HEK293 (cell line): ENCODE results near the gene ABI3BP.

ENCODE experiments used
- CTCF ChIA-PET: fragments of 350-600 bp; formaldehyde crosslinking; extraction: SDS; loops from one replicate; lab custom pipeline; 2021; ENCODE audit warnings: antibody characterized with exemption; lab: Yijun Ruan, JAX
- POLR2A ChIA-PET: fragments of 300-600 bp; formaldehyde crosslinking; extraction: SDS; loops from one replicate; lab custom pipeline; 2020; ENCODE audit warnings: antibody characterized with exemption, inconsistent platforms; lab: Yijun Ruan, JAX
- H3K27ac ChIP-seq: fragments of 200-500 bp; sonication (Bioruptor generic); 2 replicates; pipeline ENCODE4 v1.5.1; 2014; ENCODE audit warnings: low read depth, low read length, control low read depth, inconsistent platforms; ENCODE audit errors: extremely low read depth
- H3K36me3 ChIP-seq, 2 experiments: fragments of 200-500 bp in 1 of 2; sonication (Bioruptor generic) in 1 of 2; 1 replicate in 1 of 2; 2 replicates in 1 of 2; pipeline ENCODE4 v1.5.1; 2014 to 2017; ENCODE audit warnings: inconsistent platforms in 2 of 2, low read length in 2 of 2; ENCODE audit not compliant: control insufficient read depth in 2 of 2, insufficient read depth in 1 of 2
- H3K4me1 ChIP-seq: fragments of 200-500 bp; sonication (Bioruptor generic); 2 replicates; pipeline ENCODE4 v1.5.1; 2014; ENCODE audit warnings: mild to moderate bottlenecking, low read length, inconsistent platforms; ENCODE audit not compliant: control insufficient read depth, insufficient read depth
- H3K4me3 ChIP-seq: 2 replicates; pipeline ENCODE4 v1.5.1; 2011; ENCODE audit warnings: low read depth, mild to moderate bottlenecking, control low read depth, low read length, moderate library complexity
- H3K9me3 ChIP-seq: fragments of 200-500 bp; sonication (Bioruptor generic); 2 replicates; pipeline ENCODE4 v1.5.1; 2014; ENCODE audit warnings: low read depth, low read length, inconsistent platforms; ENCODE audit not compliant: control insufficient read depth, insufficient read depth
- BCL11A ChIP-seq: fragments of 450-650 bp; formaldehyde crosslinking; IDR thresholded peaks from 2 replicates; pipeline ENCODE4 v1.5.1; 2016; ENCODE audit warnings: low read depth, missing biosample characterization, missing genetic modification characterization
- ELK4 ChIP-seq: IDR thresholded peaks from 2 replicates; pipeline ENCODE4 v1.6.1; 2011; ENCODE audit warnings: mild to moderate bottlenecking, low read depth, low read length, borderline replicate concordance
- KLF16 ChIP-seq: fragments of 450-650 bp; formaldehyde crosslinking; IDR thresholded peaks from 2 replicates; pipeline ENCODE4 v1.5.1; 2017; ENCODE audit warnings: missing biosample characterization, missing genetic modification characterization
- KLF7 ChIP-seq: fragments of 450-650 bp; formaldehyde crosslinking; IDR thresholded peaks from 2 replicates; pipeline ENCODE4 v1.5.1; 2016; ENCODE audit warnings: missing biosample characterization, missing genetic modification characterization, borderline replicate concordance
- ZBTB7A ChIP-seq: fragments of 450-650 bp; formaldehyde crosslinking; IDR thresholded peaks from 2 replicates; pipeline ENCODE4 v1.5.1; 2016; ENCODE audit warnings: low read depth, missing biosample characterization, missing genetic modification characterization
- ZNF140 ChIP-seq: fragments of 450-650 bp; formaldehyde crosslinking; IDR thresholded peaks from 2 replicates; pipeline ENCODE4 v1.5.1; 2016; ENCODE audit warnings: missing biosample characterization, missing genetic modification characterization
- ZNF157 ChIP-seq: fragments of 450-650 bp; formaldehyde crosslinking; IDR thresholded peaks from 2 replicates; pipeline ENCODE4 v1.5.1; 2016; ENCODE audit warnings: missing biosample characterization, missing genetic modification characterization
- ZNF175 ChIP-seq: fragments of 450-650 bp; formaldehyde crosslinking; IDR thresholded peaks from 2 replicates; pipeline ENCODE4 v1.5.1; 2016; ENCODE audit warnings: missing biosample characterization, missing genetic modification characterization
- ZNF341 ChIP-seq: fragments of 450-650 bp; formaldehyde crosslinking; IDR thresholded peaks from 2 replicates; pipeline ENCODE4; 2016; ENCODE audit warnings: low read depth, missing biosample characterization, missing genetic modification characterization
- ZNF350 ChIP-seq: fragments of 450-650 bp; formaldehyde crosslinking; IDR thresholded peaks from 2 replicates; pipeline ENCODE4 v1.5.0; 2017; ENCODE audit warnings: missing biosample characterization, mild to moderate bottlenecking, missing genetic modification characterization
- ZNF560 ChIP-seq: fragments of 450-650 bp; formaldehyde crosslinking; IDR thresholded peaks from 2 replicates; pipeline ENCODE4 v1.5.1; 2017; ENCODE audit warnings: missing biosample characterization, missing genetic modification characterization, borderline replicate concordance
- ZNF623 ChIP-seq: fragments of 450-650 bp; formaldehyde crosslinking; IDR thresholded peaks from 2 replicates; pipeline ENCODE4 v1.5.1; 2016; ENCODE audit warnings: missing biosample characterization, missing genetic modification characterization
- ZNF660 ChIP-seq: fragments of 450-650 bp; IDR thresholded peaks from 2 replicates; pipeline ENCODE4 v1.5.1; 2018; ENCODE audit warnings: missing biosample characterization, mild to moderate bottlenecking, missing genetic modification characterization
- ZNF76 ChIP-seq: fragments of 450-650 bp; formaldehyde crosslinking; IDR thresholded peaks from 2 replicates; pipeline ENCODE4; 2016; ENCODE audit warnings: low read depth, missing biosample characterization, missing genetic modification characterization, borderline replicate concordance
- ZNF785 ChIP-seq: fragments of 450-650 bp; formaldehyde crosslinking; IDR thresholded peaks from 2 replicates; pipeline ENCODE4 v1.5.1; 2016; ENCODE audit warnings: missing biosample characterization, missing genetic modification characterization
- ZSCAN30 ChIP-seq: fragments of 450-650 bp; IDR thresholded peaks from 2 replicates; pipeline ENCODE4 v1.5.1; 2018; ENCODE audit warnings: missing biosample characterization, mild to moderate bottlenecking, missing genetic modification characterization, moderate library complexity
- TF ChIP-seq, protein P1 (sequence below): fragments of 450-650 bp; IDR thresholded peaks from 2 replicates; pipeline ENCODE4 v1.5.1; 2018; ENCODE audit warnings: missing biosample characterization, missing genetic modification characterization
- TF ChIP-seq, protein P2 (sequence below): fragments of 450-650 bp; IDR thresholded peaks from 2 replicates; pipeline ENCODE4 v1.5.1; 2018; ENCODE audit warnings: missing biosample characterization, mild to moderate bottlenecking, missing genetic modification characterization
- TF ChIP-seq, protein P3 (sequence below): fragments of 450-650 bp; formaldehyde crosslinking; IDR thresholded peaks from 2 replicates; pipeline ENCODE4 v1.5.1; 2016; ENCODE audit warnings: missing biosample characterization, missing genetic modification characterization
- TF ChIP-seq, protein P4 (sequence below): fragments of 450-650 bp; formaldehyde crosslinking; IDR thresholded peaks from 2 replicates; pipeline ENCODE4 v1.5.1; 2016; ENCODE audit warnings: missing biosample characterization, missing genetic modification characterization

Gene ABI3BP

GRCh38 chr3:100776746-100777145 lies 216.5 kb downstream of the ABI3BP start:
- POLR2A ChIA-PET, result no interaction called here
- TF ChIP-seq, protein P1, sequence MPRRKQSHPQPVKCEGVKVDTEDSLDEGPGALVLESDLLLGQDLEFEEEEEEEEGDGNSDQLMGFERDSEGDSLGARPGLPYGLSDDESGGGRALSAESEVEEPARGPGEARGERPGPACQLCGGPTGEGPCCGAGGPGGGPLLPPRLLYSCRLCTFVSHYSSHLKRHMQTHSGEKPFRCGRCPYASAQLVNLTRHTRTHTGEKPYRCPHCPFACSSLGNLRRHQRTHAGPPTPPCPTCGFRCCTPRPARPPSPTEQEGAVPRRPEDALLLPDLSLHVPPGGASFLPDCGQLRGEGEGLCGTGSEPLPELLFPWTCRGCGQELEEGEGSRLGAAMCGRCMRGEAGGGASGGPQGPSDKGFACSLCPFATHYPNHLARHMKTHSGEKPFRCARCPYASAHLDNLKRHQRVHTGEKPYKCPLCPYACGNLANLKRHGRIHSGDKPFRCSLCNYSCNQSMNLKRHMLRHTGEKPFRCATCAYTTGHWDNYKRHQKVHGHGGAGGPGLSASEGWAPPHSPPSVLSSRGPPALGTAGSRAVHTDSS, result no peak
- TF ChIP-seq ZNF660 (no peak), ZSCAN30 (no peak), ZNF140 (no peak), ZBTB7A (no peak), BCL11A (no peak), ZNF175 (no peak), ZNF76 (tag by site-specific recombination) (no peak), ZNF785 (tag by site-specific recombination) (no peak), ELK4 (no peak), ZNF350 (no peak), ZNF560 (no peak), ZNF157 (tag by site-specific recombination) (no peak), ZNF623 (no peak), KLF16 (no peak), KLF7 (tag by site-specific recombination) (no peak), ZNF341 (no peak)
- TF ChIP-seq, protein P2, sequence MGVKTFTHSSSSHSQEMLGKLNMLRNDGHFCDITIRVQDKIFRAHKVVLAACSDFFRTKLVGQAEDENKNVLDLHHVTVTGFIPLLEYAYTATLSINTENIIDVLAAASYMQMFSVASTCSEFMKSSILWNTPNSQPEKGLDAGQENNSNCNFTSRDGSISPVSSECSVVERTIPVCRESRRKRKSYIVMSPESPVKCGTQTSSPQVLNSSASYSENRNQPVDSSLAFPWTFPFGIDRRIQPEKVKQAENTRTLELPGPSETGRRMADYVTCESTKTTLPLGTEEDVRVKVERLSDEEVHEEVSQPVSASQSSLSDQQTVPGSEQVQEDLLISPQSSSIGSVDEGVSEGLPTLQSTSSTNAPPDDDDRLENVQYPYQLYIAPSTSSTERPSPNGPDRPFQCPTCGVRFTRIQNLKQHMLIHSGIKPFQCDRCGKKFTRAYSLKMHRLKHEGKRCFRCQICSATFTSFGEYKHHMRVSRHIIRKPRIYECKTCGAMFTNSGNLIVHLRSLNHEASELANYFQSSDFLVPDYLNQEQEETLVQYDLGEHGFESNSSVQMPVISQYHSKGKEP (tag by site-specific recombination), result no peak
- TF ChIP-seq, protein P3, sequence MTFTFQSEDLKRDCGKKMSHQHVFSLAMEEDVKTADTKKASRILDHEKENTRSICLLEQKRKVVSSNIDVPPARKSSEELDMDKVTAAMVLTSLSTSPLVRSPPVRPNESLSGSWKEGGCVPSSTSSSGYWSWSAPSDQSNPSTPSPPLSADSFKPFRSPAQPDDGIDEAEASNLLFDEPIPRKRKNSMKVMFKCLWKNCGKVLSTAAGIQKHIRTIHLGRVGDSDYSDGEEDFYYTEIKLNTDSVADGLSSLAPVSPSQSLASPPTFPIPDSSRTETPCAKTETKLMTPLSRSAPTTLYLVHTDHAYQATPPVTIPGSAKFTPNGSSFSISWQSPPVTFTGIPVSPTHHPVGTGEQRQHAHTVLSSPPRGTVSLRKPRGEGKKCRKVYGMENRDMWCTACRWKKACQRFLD, result no peak
- TF ChIP-seq, protein P4, sequence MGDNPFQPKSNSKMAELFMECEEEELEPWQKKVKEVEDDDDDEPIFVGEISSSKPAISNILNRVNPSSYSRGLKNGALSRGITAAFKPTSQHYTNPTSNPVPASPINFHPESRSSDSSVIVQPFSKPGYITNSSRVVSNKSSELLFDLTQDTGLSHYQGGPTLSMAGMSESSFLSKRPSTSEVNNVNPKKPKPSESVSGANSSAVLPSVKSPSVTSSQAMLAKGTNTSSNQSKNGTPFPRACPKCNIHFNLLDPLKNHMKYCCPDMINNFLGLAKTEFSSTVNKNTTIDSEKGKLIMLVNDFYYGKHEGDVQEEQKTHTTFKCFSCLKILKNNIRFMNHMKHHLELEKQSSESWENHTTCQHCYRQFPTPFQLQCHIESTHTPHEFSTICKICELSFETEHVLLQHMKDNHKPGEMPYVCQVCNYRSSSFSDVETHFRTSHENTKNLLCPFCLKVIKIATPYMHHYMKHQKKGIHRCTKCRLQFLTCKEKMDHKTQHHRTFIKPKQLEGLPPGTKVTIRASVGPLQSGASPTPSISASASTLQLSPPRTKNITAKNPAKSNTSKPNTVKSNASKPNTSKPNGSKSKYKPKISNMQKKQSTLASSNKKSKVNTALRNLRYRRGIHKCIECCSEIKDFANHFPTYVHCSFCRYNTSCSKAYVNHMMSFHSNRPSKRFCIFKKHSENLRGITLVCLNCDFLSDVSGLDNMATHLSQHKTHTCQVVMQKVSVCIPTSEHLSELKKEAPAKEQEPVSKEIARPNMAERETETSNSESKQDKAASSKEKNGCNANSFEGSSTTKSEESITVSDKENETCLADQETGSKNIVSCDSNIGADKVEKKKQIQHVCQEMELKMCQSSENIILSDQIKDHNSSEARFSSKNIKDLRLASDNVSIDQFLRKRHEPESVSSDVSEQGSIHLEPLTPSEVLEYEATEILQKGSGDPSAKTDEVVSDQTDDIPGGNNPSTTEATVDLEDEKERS (tag by site-specific recombination), result no peak
- Histone ChIP-seq H3K4me1 (no peaks in the 10 kb centered on the region), H3K27ac (no peak overlapping the region), H3K9me3 (no peaks in the 10 kb centered on the region), H3K4me3 (no peak overlapping the region), H3K36me3 (no peaks in the 10 kb centered on the region)
- CTCF ChIA-PET, result interaction anchor here (1.6 kb wide), 1 partner anchor 10 kb away, joined by 4 read pairs; no protein-coding TSS in a partner anchor
